Kidney epithelial cell (primary cell): ENCODE measurements around the gene ADIG. TPM values are rescaled to one million over a fixed set of nuclear protein-coding genes. Genes with fewer than 3 reads are reported as not detected.

Experiments used
- DNase-seq: peaks from one replicate; pipeline ENCODE4 v3.0.0-alpha.2; 2010; ENCODE audit warnings: low read depth
- H3K27me3 ChIP-seq: 2 replicates; pipeline ENCODE4 v1.6.0; 2011; ENCODE audit warnings: low read length; ENCODE audit not compliant: control insufficient read depth, insufficient read depth
- H3K36me3 ChIP-seq: 2 replicates; pipeline ENCODE4 v1.5.1; 2011; ENCODE audit warnings: low read length; ENCODE audit not compliant: control insufficient read depth, insufficient read depth
- H3K4me3 ChIP-seq: 2 replicates; pipeline ENCODE4 v1.5.1; 2011; ENCODE audit warnings: low read depth, mild to moderate bottlenecking, control low read depth, low read length
- total RNA-seq: library from RNA; depleted of rRNA; stranded (reverse); fragments of >200 nt; gene quantifications from 2 replicates; pipeline ENCODE4 v1.2.3, GENCODE V29; 2015
- TF ChIP-seq, protein P1 (sequence below): IDR thresholded peaks from 2 replicates; pipeline ENCODE4 v1.5.1; 2011; ENCODE audit warnings: mild to moderate bottlenecking, moderate library complexity, low read length, control low read depth, inconsistent platforms; ENCODE audit not compliant: insufficient read depth, poor library complexity, severe bottlenecking

Gene ADIG
- not detected in 2 replicates for total RNA-seq

- Histone ChIP-seq H3K36me3 (no peaks in the 10 kb centered on the region), H3K27me3 (no peaks in the 10 kb centered on the region), H3K4me3 (no peak within 1 kb of the TSS)
- TF ChIP-seq, protein P1, sequence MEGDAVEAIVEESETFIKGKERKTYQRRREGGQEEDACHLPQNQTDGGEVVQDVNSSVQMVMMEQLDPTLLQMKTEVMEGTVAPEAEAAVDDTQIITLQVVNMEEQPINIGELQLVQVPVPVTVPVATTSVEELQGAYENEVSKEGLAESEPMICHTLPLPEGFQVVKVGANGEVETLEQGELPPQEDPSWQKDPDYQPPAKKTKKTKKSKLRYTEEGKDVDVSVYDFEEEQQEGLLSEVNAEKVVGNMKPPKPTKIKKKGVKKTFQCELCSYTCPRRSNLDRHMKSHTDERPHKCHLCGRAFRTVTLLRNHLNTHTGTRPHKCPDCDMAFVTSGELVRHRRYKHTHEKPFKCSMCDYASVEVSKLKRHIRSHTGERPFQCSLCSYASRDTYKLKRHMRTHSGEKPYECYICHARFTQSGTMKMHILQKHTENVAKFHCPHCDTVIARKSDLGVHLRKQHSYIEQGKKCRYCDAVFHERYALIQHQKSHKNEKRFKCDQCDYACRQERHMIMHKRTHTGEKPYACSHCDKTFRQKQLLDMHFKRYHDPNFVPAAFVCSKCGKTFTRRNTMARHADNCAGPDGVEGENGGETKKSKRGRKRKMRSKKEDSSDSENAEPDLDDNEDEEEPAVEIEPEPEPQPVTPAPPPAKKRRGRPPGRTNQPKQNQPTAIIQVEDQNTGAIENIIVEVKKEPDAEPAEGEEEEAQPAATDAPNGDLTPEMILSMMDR, result no peak
- DNase-seq, result no peak
Measured at GRCh38 chr20:38581013-38581412, at the start of gene ADIG. TSS of gene ADIG (plus strand) at chr20:38581197. CDS start at chr20:38581251, 54 bp downstream.

- Histone ChIP-seq H3K27me3 (no peaks in the 10 kb centered on the region), H3K4me3 (no peak overlapping the region), H3K36me3 (no peaks in the 10 kb centered on the region)
- no peak for DNase-seq
- TF ChIP-seq, protein P1, result no peak
Measured at GRCh38 chr20:38534756-38535155, 46.2 kb upstream of the ADIG start.

DNA sequence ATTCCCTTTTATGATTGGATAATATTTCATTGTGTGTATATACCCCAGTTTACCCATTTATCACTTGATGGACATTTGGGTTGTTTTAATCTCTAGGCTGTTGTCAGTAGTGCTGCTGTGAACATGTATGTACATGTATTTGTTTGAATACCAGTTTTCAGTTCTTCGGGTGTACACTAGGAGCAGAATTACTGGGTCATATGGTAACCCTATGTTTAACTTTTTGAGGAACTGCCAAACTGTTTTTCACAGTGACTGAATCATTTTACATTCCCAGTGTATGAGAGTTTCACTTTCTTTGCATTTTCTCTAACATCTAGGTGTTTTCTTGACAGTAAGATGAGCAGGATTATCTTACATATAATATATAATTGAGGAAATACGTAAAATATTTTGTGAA is 44.7 kb upstream of the ADIG start:
- Histone ChIP-seq H3K27me3 (no peaks in the 10 kb centered on the region), H3K4me3 (no peak overlapping the region), H3K36me3 (peaks cover 1% of the 10 kb centered on the region)
- no peak for DNase-seq
- TF ChIP-seq, protein P1, result no peak

GRCh38 chr20:38537176-38537575 is 43.8 kb upstream of the ADIG start:
- H3K36me3 ChIP-seq, result peaks cover 1% of the 10 kb centered on the region
- no peak for DNase-seq
- H3K27me3 ChIP-seq, result no peaks in the 10 kb centered on the region
- TF ChIP-seq, protein P1, result no peak
- H3K4me3 ChIP-seq, result no peak overlapping the region

GRCh38 chr20:38538789-38539188 is 42.2 kb upstream of the ADIG start:
- H3K4me3 ChIP-seq, result no peak overlapping the region
- TF ChIP-seq, protein P1, result no peak
- no peaks in the 10 kb centered on the region for H3K27me3 ChIP-seq
- DNase-seq, result no peak
- H3K36me3 ChIP-seq, result peaks cover 1% of the 10 kb centered on the region
